Measurements from ENCODE around the gene MRPL21.
"Not testable (repeated sequence)": the region's sequence is repeated elsewhere in the genome, so short reads cannot be mapped to it uniquely, and the experiment has no call there.

DNA sequence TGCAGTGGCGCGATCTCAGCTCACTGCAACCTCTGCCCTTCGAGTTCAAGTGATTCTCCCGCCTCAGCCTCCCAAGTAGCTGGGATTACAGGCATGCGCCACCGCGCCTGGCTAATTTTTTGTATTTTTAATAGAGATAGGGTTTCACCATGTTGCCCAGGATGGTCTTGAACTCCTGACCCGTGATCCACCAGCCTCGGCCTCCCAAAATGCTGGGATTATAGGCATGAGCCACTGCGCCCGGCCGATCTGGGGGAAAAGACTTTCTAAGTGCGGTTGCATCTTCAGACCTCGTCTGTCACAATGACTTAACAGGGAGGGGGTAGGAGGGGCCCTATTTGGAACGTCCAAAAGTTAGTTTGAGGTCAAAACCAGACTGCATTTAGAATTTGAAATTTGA lies 18.8 kb downstream of the MRPL21 start:
- TF ChIP-seq POLR2A (IDR thresholded peaks at IDR 0.05; ENCODE audit: control extremely low read depth in 1 of 2, low read depth in 2 of 2, low read length in 2 of 2); RAD21 (IDR thresholded peaks at IDR 0.05 in 1 of 2, conservative IDR thresholded peaks at IDR 0.05 in 1 of 2; ENCODE audit: low read depth in 2 of 2, low read length in 2 of 2); EZH2 (IDR thresholded peaks at IDR 0.05; ENCODE audit: low read depth, low read length, severe bottlenecking): not testable (repeated sequence)
- TF ChIP-seq, protein P1, sequence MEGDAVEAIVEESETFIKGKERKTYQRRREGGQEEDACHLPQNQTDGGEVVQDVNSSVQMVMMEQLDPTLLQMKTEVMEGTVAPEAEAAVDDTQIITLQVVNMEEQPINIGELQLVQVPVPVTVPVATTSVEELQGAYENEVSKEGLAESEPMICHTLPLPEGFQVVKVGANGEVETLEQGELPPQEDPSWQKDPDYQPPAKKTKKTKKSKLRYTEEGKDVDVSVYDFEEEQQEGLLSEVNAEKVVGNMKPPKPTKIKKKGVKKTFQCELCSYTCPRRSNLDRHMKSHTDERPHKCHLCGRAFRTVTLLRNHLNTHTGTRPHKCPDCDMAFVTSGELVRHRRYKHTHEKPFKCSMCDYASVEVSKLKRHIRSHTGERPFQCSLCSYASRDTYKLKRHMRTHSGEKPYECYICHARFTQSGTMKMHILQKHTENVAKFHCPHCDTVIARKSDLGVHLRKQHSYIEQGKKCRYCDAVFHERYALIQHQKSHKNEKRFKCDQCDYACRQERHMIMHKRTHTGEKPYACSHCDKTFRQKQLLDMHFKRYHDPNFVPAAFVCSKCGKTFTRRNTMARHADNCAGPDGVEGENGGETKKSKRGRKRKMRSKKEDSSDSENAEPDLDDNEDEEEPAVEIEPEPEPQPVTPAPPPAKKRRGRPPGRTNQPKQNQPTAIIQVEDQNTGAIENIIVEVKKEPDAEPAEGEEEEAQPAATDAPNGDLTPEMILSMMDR (IDR thresholded peaks at IDR 0.05; ENCODE audit: control extremely low read depth in 1 of 3, insufficient read depth in 1 of 3, low read depth in 1 of 3, low read length in 3 of 3) = not testable (repeated sequence)
